ENCODE measurements around the gene SIX5.
A peak's percentile ranks its signal among the peaks of the same experiment; 100 is the strongest.

Gene SIX5

GRCh38 chr19:45785097-45785496 is 16.0 kb upstream of the SIX5 start:
- Mint-ChIP-seq H3K4me3 (no peak overlapping the region), H3K9me3 (no peaks in the 10 kb centered on the region), H3K4me1 (ENCODE audit: low read depth) (peaks cover 1% of the 10 kb centered on the region), H3K27ac (no peak overlapping the region), H3K36me3 (ENCODE audit: low read depth) (peaks cover 24% of the 10 kb centered on the region), H3K27me3 (ENCODE audit: low read depth) (peaks cover 25% of the 10 kb centered on the region)
- DNase-seq (ENCODE audit: low spot score): no peak

GRCh38 chr19:45784096-45784495 is 15.0 kb upstream of the SIX5 start:
- peaks cover 10% of the 10 kb centered on the region for H3K4me1 Mint-ChIP-seq (ENCODE audit: low read depth)
- no peaks in the 10 kb centered on the region for H3K9me3 Mint-ChIP-seq

GRCh38 chr19:45782820-45783785 is 14.1 kb upstream of the SIX5 start:
- H3K9me3 Mint-ChIP-seq: no peaks in the 10 kb centered on the region
- H3K36me3 Mint-ChIP-seq (ENCODE audit: low read depth): peaks cover 6% of the 10 kb centered on the region
- peaks cover 13% of the 10 kb centered on the region for H3K27me3 Mint-ChIP-seq (ENCODE audit: low read depth)
- H3K4me1 Mint-ChIP-seq (ENCODE audit: low read depth): peaks cover 17% of the 10 kb centered on the region
- H3K4me3 Mint-ChIP-seq: no peak overlapping the region
- no peak for DNase-seq (ENCODE audit: low spot score)
- H3K27ac Mint-ChIP-seq: no peak overlapping the region

More at GRCh38 chr19:45784096-45784495, 15.0 kb upstream of the SIX5 start:
- H3K27ac Mint-ChIP-seq: no peak overlapping the region
- no peak overlapping the region for H3K4me3 Mint-ChIP-seq
- peaks cover 21% of the 10 kb centered on the region for H3K27me3 Mint-ChIP-seq (ENCODE audit: low read depth)
- no peak for DNase-seq (ENCODE audit: low spot score)
- H3K36me3 Mint-ChIP-seq (ENCODE audit: low read depth): peaks cover 16% of the 10 kb centered on the region

- no peak within 1 kb of the TSS for H3K27ac Mint-ChIP-seq
- DNase-seq (ENCODE audit: low spot score): no peak
- peaks cover 17% of the 10 kb centered on the region for H3K4me1 Mint-ChIP-seq (ENCODE audit: low read depth)
- no peaks in the 10 kb centered on the region for H3K9me3 Mint-ChIP-seq
- no peaks in the 10 kb centered on the region for H3K36me3 Mint-ChIP-seq (ENCODE audit: low read depth)
- no peak within 1 kb of the TSS for H3K4me3 Mint-ChIP-seq
- peaks cover 7% of the 10 kb centered on the region for H3K27me3 Mint-ChIP-seq (ENCODE audit: low read depth)
Observed at GRCh38 chr19:45782162-45782691, 13.2 kb upstream of the SIX5 start, which contains the start of gene DMPK. Gene DMPK (minus strand): TSS chr19:45782490. CDS start chr19:45782352, 138 bp downstream.

GRCh38 chr19:45781214-45782161 is 12.4 kb upstream of the SIX5 start:
- Mint-ChIP-seq H3K9me3 (no peaks in the 10 kb centered on the region), H3K27ac (no peak overlapping the region), H3K4me3 (no peak overlapping the region), H3K4me1 (ENCODE audit: low read depth) (peaks cover 17% of the 10 kb centered on the region), H3K27me3 (ENCODE audit: low read depth) (peaks cover 10% of the 10 kb centered on the region), H3K36me3 (ENCODE audit: low read depth) (no peaks in the 10 kb centered on the region)
- no peak for DNase-seq (ENCODE audit: low spot score)

- Mint-ChIP-seq H3K36me3 (ENCODE audit: low read depth) (no peaks in the 10 kb centered on the region), H3K4me1 (ENCODE audit: low read depth) (peaks cover 17% of the 10 kb centered on the region), H3K9me3 (no peaks in the 10 kb centered on the region), H3K4me3 (no peak overlapping the region), H3K27me3 (ENCODE audit: low read depth) (peaks cover 10% of the 10 kb centered on the region), H3K27ac (no peak overlapping the region)
- no peak for DNase-seq (ENCODE audit: low spot score)
Observed at GRCh38 chr19:45780448-45781213, 11.6 kb upstream of the SIX5 start.

GRCh38 chr19:45780146-45780447 is 11.0 kb upstream of the SIX5 start:
- no peaks in the 10 kb centered on the region for H3K36me3 Mint-ChIP-seq (ENCODE audit: low read depth)
- DNase-seq (ENCODE audit: low spot score): no peak
- peaks cover 10% of the 10 kb centered on the region for H3K27me3 Mint-ChIP-seq (ENCODE audit: low read depth)
- H3K9me3 Mint-ChIP-seq: no peaks in the 10 kb centered on the region
- H3K4me1 Mint-ChIP-seq (ENCODE audit: low read depth): peaks cover 17% of the 10 kb centered on the region
- H3K4me3 Mint-ChIP-seq: no peak overlapping the region
- no peak overlapping the region for H3K27ac Mint-ChIP-seq

- H3K4me1 Mint-ChIP-seq (ENCODE audit: low read depth): peaks cover 17% of the 10 kb centered on the region
- H3K9me3 Mint-ChIP-seq: no peaks in the 10 kb centered on the region
- peak; percentile 84 for DNase-seq (ENCODE audit: low spot score)
- H3K27ac Mint-ChIP-seq: peak overlapping the region; percentile 11
- no peaks in the 10 kb centered on the region for H3K36me3 Mint-ChIP-seq (ENCODE audit: low read depth)
- peaks cover 10% of the 10 kb centered on the region for H3K27me3 Mint-ChIP-seq (ENCODE audit: low read depth)
- H3K4me3 Mint-ChIP-seq: peak overlapping the region; percentile 78
Observed at GRCh38 chr19:45779231-45780145, 10.4 kb upstream of the SIX5 start.

- no peak for DNase-seq (ENCODE audit: low spot score)
- H3K27ac Mint-ChIP-seq: no peak overlapping the region
- H3K27me3 Mint-ChIP-seq (ENCODE audit: low read depth): peaks cover 10% of the 10 kb centered on the region
- H3K36me3 Mint-ChIP-seq (ENCODE audit: low read depth): no peaks in the 10 kb centered on the region
- no peaks in the 10 kb centered on the region for H3K9me3 Mint-ChIP-seq
- H3K4me3 Mint-ChIP-seq: peak overlapping the region; percentile 78
- peaks cover 17% of the 10 kb centered on the region for H3K4me1 Mint-ChIP-seq (ENCODE audit: low read depth)
Observed at GRCh38 chr19:45778010-45778661, 9.1 kb upstream of the SIX5 start.

GRCh38 chr19:45777395-45777961 is 8.4 kb upstream of the SIX5 start:
- no peaks in the 10 kb centered on the region for H3K9me3 Mint-ChIP-seq
- peaks cover 17% of the 10 kb centered on the region for H3K4me1 Mint-ChIP-seq (ENCODE audit: low read depth)
- no peak for DNase-seq (ENCODE audit: low spot score)
- H3K27ac Mint-ChIP-seq: no peak overlapping the region
- H3K4me3 Mint-ChIP-seq: no peak overlapping the region
- H3K27me3 Mint-ChIP-seq (ENCODE audit: low read depth): peaks cover 10% of the 10 kb centered on the region
- no peaks in the 10 kb centered on the region for H3K36me3 Mint-ChIP-seq (ENCODE audit: low read depth)

GRCh38 chr19:45774765-45775164 is 5.7 kb upstream of the SIX5 start:
- Mint-ChIP-seq H3K4me3 (no peak overlapping the region), H3K27me3 (ENCODE audit: low read depth) (peaks cover 9% of the 10 kb centered on the region)

GRCh38 chr19:45773384-45773783 is 4.3 kb upstream of the SIX5 start:
- no peak overlapping the region for H3K4me3 Mint-ChIP-seq

More at GRCh38 chr19:45774765-45775164, 5.7 kb upstream of the SIX5 start:
- DNase-seq (ENCODE audit: low spot score): no peak
- H3K4me1 Mint-ChIP-seq (ENCODE audit: low read depth): peaks cover 17% of the 10 kb centered on the region
- H3K27ac Mint-ChIP-seq: no peak overlapping the region
- H3K36me3 Mint-ChIP-seq (ENCODE audit: low read depth): no peaks in the 10 kb centered on the region
- H3K9me3 Mint-ChIP-seq: no peaks in the 10 kb centered on the region

More at GRCh38 chr19:45773384-45773783, 4.3 kb upstream of the SIX5 start:
- no peaks in the 10 kb centered on the region for H3K36me3 Mint-ChIP-seq (ENCODE audit: low read depth)
- H3K27ac Mint-ChIP-seq: no peak overlapping the region
- peaks cover 10% of the 10 kb centered on the region for H3K27me3 Mint-ChIP-seq (ENCODE audit: low read depth)
- no peaks in the 10 kb centered on the region for H3K9me3 Mint-ChIP-seq
- no peak for DNase-seq (ENCODE audit: low spot score)
- peaks cover 9% of the 10 kb centered on the region for H3K4me1 Mint-ChIP-seq (ENCODE audit: low read depth)
